Measurements from ENCODE around the gene RNF157. TPM values are rescaled to one million over a fixed set of nuclear protein-coding genes. Genes with fewer than 3 reads are reported as not detected.
A peak's percentile ranks its signal among the peaks of the same experiment; 100 is the strongest.

RNF157 gene
- total and polyA plus RNA-seq, 2 experiments from 2014 or later = 5.0 to 8.6 TPM

GRCh38 chr17:76161619-76162266 is 78.5 kb downstream of the RNF157 start:
- 72% methylated on average over 20 of the region's 20 CpGs for WGBS (ENCODE audit: low lambda C conversion rate, missing lambda C conversion rate)
- Histone ChIP-seq H2AFZ (no peak overlapping the region), H3K27me3 (no peaks in the 10 kb centered on the region), H3K4me2 (peak overlapping the region; percentile 26), H3K9me2 (replicated peaks; ENCODE audit: insufficient read depth) (no peaks in the 10 kb centered on the region), H3K27ac (peak overlapping the region; percentile 60), H4K20me1 (ENCODE audit: insufficient read depth, poor library complexity, severe bottlenecking) (no peaks in the 10 kb centered on the region), H3K79me2 (no peaks in the 10 kb centered on the region), H3K36me3 (replicated peaks; ENCODE audit: insufficient read depth, low read depth) (no peaks in the 10 kb centered on the region), H3K9me3 (ENCODE audit: low read depth) (no peaks in the 10 kb centered on the region), H3K4me3 (no peak overlapping the region), H3K4me1 (ENCODE audit: insufficient read depth) (peaks cover 17% of the 10 kb centered on the region)
- TF ChIP-seq EZH2 (IDR thresholded peaks at IDR 0.05; ENCODE audit: borderline replicate concordance) (no peak), EZH2phosphoT487 (IDR thresholded peaks at IDR 0.05; ENCODE audit: low read depth, severe bottlenecking, unreplicated experiment) (no peak), CTCF (IDR thresholded peaks at IDR 0.05; ENCODE audit: poor library complexity) (no peak)
- DNase-seq (ENCODE audit: low spot score) = no peak

GRCh38 chr17:76160896-76161528 is 79.3 kb downstream of the RNF157 start:
- no peak for DNase-seq (ENCODE audit: low spot score)
- no peaks in the 10 kb centered on the region for H3K27me3 ChIP-seq
- H3K79me2 ChIP-seq = no peaks in the 10 kb centered on the region
- no peaks in the 10 kb centered on the region for H3K36me3 ChIP-seq (replicated peaks; ENCODE audit: insufficient read depth, low read depth)
- WGBS (ENCODE audit: low lambda C conversion rate, missing lambda C conversion rate) = 72% methylated on average over 8 of the region's 8 CpGs
- no peaks in the 10 kb centered on the region for H4K20me1 ChIP-seq (ENCODE audit: insufficient read depth, poor library complexity, severe bottlenecking)
- no peaks in the 10 kb centered on the region for H3K9me2 ChIP-seq (replicated peaks; ENCODE audit: insufficient read depth)
- H2AFZ ChIP-seq = no peak overlapping the region
- H3K4me3 ChIP-seq = no peak overlapping the region
- peaks cover 17% of the 10 kb centered on the region for H3K4me1 ChIP-seq (ENCODE audit: insufficient read depth)
- H3K4me2 ChIP-seq = peak overlapping the region; percentile 53
- TF ChIP-seq EZH2 (IDR thresholded peaks at IDR 0.05; ENCODE audit: borderline replicate concordance) = no peak
- TF ChIP-seq EZH2phosphoT487 (IDR thresholded peaks at IDR 0.05; ENCODE audit: low read depth, severe bottlenecking, unreplicated experiment) = no peak
- no peak for TF ChIP-seq CTCF (IDR thresholded peaks at IDR 0.05; ENCODE audit: poor library complexity)
- no peaks in the 10 kb centered on the region for H3K9me3 ChIP-seq (ENCODE audit: low read depth)
- peak overlapping the region; percentile 60 for H3K27ac ChIP-seq

- TF ChIP-seq EZH2 (IDR thresholded peaks at IDR 0.05; ENCODE audit: borderline replicate concordance) = no peak
- TF ChIP-seq EZH2phosphoT487 (IDR thresholded peaks at IDR 0.05; ENCODE audit: low read depth, severe bottlenecking, unreplicated experiment) = no peak
- no peak for TF ChIP-seq CTCF (IDR thresholded peaks at IDR 0.05; ENCODE audit: poor library complexity)
- Histone ChIP-seq H3K4me1 (ENCODE audit: insufficient read depth) (peaks cover 17% of the 10 kb centered on the region), H3K4me3 (no peak overlapping the region), H4K20me1 (ENCODE audit: insufficient read depth, poor library complexity, severe bottlenecking) (no peaks in the 10 kb centered on the region), H3K79me2 (no peaks in the 10 kb centered on the region), H3K27ac (no peak overlapping the region), H3K27me3 (no peaks in the 10 kb centered on the region), H2AFZ (no peak overlapping the region), H3K9me2 (replicated peaks; ENCODE audit: insufficient read depth) (no peaks in the 10 kb centered on the region), H3K9me3 (ENCODE audit: low read depth) (no peaks in the 10 kb centered on the region), H3K4me2 (no peak overlapping the region), H3K36me3 (replicated peaks; ENCODE audit: insufficient read depth, low read depth) (no peaks in the 10 kb centered on the region)
- 91% methylated on average over 9 of the region's 9 CpGs for WGBS (ENCODE audit: low lambda C conversion rate, missing lambda C conversion rate)
- no peak for DNase-seq (ENCODE audit: low spot score)
Measured at GRCh38 chr17:76159157-76159556, 81.1 kb downstream of the RNF157 start.

All from hepatocyte (in vitro differentiated cells).